B cell (primary cell): ENCODE results near the gene IL1RL2.

Experiments used
- CTCF ChIP-seq: fragments of 200-600 bp; IDR thresholded peaks from one replicate; pipeline ENCODE4 v1.8.0; 2022; ENCODE audit warnings: antibody characterized with exemption, mild to moderate bottlenecking
- EZH2 ChIP-seq: IDR thresholded peaks from 2 replicates; pipeline ENCODE4 v1.6.1; 2012; ENCODE audit warnings: borderline replicate concordance, low read depth, mild to moderate bottlenecking, moderate library complexity, low read length; ENCODE audit not compliant: insufficient read depth, poor library complexity, severe bottlenecking

GRCh38 chr2:102176172-102176571 lies 10.7 kb upstream of the IL1RL2 start:
- TF ChIP-seq CTCF = no peak
- TF ChIP-seq EZH2 = no peak
